IPS-NIHi11 (cell line): ENCODE data around the gene C18orf54.
A peak's percentile ranks its signal among the peaks of the same experiment; 100 is the strongest.
"Not testable (repeated sequence)": the region's sequence is repeated elsewhere in the genome, so short reads cannot be mapped to it uniquely, and the experiment has no call there.

ENCODE experiments used
- DNase-seq: peaks from one replicate; pipeline ENCODE4 v3.0.0; 2012; ENCODE audit warnings: mixed read lengths, low spot score

C18orf54 gene

DNA sequence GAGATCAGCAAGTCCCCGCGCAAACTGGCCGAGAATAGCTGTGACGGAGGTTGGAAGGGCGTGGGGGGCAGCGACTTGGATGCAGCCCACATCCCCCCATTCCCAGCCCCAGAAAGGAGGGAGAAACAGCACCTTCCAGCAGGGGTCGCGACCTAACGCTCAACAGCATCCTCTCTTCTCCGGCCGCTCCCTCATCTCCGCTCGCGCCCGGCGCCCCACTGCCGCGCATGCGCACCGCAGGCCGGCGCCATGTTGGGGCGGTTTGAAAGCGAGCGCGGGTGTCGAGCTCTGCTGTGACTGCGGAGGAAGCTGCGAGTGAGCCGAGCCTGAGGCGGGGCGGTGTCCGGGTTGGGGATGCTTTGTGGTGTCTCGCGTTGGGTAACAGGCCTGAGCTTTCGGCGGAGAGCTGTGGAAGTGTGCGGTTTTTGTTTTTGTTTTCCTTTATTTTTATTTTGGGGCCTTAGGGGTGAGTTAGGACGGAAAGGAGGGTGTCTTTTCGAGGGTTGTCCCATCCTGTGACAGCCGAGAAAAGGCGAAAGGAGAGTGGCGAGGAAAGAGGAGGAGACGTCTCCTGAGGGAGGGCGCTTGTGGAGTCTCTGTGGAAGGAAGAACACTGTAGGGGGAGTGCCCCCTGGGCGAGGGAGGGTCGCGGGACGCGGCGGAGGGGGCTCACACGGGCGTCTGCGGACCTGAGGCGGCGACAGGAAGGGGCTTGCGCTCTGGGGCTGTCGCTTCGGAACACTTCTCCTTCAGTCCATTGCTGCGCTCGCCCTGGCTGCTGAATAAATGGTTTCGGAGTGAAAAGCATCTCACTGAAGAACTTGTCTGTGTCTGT is at the start of gene C18orf54, which contains the start of gene STARD6:
C18orf54 (plus strand) TSS at position 247 of the 835 bp plus-strand sequence. CDS start 2,667 bp downstream, outside the sequence.
STARD6 (minus strand) TSS at position 199 of the 835 bp plus-strand sequence. CDS start 3,285 bp downstream, outside the sequence.
- peak; percentile 96 for DNase-seq

DNA sequence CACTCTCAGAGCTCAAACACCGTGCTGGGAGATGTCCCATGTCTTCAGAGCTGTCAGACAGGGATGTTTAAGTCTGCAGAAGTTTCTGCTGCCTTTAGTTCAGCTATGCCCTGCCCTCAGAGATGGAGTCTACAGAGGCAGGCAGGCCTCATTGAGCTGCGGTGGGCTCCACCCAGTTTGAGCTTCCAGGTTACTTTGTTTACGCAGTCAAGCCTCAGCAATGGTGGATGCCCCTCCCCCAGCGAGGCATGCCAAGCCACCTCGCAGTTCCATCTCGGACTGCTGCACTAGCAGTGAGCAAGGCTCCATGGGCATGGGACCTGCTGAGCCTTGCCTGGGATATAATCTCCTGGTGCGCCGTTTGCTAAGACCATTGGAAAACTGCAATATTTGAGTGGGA is 48.1 kb upstream of the C18orf54 start:
- DNase-seq: not testable (repeated sequence)

DNA sequence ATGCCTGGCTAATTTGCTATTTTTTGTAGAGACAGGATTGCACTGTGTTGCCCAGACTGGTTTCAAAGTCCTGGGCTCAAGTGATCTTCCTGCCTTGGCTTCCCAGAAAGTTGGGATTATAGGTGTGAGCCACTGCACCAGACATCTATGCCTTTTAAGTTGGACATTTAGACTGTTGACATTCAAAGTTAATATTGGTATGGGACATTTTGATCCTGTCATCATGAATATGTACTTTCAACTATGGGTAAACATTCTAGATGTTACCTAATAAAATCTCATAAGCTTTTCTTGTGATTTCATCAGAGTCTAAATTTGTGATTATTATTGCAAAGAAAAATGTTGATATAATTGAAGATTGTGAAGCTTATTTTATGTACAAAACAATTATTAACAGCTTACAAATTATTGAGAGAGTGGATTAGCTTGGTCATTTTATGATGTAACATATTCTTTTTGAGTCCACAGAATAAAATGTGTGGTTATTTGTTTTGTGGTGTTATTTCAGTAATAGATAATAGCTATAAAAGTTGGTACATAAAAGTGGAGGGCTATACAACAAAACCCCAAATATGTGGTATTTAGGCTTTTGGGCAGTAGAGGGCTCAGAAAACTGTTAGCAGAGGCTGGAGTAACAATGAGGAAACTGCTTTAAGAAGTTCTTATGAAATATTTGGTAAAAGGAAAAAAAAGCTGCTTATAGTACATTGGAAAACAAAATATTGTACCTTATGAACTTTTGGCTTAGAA is 41.5 kb upstream of the C18orf54 start:
- no peak for DNase-seq

DNA sequence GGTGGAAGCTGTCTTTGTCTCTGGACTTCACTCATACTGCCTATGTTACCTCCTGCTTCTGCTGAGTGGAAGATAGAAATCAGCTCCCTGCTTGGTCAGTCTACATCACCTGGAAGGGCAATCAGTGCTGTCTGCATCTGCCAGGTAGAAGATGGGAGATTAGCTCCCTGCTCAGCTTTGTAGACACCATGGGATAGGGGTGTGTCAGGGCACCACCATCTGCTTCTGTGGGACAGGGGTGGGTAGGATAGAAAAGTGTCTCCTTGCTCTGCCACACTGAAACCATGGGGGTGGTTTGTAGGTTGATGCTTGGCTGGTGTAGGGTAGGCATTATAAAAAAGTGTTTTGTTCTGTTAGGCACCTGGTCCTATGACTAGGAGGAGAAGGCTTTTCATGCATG is 34.1 kb upstream of the C18orf54 start:
- DNase-seq: no peak

DNA sequence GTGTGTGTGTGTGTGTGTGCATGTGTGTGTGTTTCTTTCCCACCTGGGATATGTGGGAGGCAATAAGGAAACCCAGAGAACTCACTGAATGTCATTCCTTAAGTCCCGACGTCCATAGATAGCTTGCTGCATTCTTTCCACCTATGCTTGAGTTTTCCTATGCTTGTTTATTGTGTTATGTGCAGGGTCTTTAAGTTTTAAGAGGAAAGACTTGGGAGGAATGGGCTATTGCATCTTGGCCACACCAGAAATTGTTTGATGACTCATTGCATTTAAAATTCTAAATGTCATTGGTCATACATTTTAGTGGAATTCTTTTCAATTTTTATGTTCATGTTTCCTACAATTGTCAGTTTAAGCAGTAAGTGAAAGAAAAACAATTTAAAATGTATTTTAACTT is 33.7 kb upstream of the C18orf54 start:
- no peak for DNase-seq

DNA sequence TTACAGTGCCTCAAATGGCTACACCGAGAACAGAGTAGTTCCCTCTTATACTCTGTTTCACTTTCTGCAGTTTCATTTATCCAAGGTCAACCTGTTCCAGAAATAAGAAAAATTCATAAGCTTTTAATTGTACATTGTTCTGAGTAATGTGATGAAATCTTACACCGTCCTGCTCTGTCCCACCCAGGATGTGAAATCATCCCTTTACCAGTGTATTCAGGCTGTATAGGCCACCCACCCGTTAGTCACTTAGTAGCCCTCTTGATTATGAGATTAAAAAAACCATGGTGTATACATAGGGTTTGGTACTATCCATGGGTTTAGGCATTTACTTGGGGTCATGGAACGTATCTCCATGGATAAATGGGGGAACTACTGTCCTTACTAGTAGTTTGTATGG is 29.9 kb upstream of the C18orf54 start:
- DNase-seq: no peak

DNA sequence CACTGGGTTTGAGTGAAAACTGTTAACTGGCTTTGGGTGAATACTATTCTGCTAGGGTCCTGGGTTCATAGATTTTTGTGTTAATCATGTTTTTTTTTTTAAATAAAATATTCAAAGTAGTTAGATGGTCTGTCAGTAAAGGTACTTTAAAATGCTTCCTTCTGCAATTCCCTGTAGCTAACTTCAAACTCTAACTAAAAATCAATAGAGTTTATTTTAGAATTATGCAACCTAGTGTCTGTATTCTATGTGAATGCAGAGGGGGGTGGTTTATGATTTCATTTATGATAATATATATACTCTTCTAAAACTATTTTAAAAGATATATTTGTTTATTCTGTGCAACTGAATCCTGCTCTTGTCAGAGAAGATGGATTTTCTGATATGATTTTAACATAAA is 27.9 kb upstream of the C18orf54 start:
- no peak for DNase-seq

DNA sequence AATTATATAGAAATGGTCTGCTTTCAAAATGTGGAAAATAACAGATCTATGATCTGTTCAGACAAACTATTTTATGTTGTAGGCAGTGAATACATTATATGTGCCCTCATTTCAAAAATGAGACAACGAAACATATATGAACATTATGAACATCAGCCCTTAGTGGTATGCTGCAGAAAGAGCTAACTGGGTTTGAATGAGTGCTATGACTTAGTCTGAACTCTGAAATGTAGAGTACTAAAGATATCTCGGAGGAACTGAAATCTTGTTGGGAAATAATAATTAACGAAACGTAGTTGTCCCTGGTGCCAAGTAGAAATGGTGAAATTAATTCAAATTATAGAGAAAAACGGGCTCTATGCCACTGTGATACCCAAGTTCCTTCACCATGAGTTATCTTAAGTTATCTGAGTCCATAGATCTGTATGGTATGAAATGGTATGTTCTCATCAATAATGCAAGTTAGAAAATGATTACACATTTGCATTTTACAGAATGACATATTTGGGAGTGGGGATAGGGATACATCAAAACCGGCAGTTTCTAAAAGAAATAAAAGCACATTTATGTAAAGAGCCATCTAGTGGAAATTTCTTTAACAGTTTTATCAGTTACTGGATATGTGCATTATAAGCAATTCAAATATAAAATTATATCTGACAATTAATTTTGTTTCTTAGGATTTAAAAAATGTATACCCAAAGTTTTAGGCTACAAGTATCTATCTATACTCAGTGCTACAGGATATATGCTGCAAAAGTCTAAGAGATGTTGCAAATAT is 26.7 kb upstream of the C18orf54 start:
- no peak for DNase-seq

DNA sequence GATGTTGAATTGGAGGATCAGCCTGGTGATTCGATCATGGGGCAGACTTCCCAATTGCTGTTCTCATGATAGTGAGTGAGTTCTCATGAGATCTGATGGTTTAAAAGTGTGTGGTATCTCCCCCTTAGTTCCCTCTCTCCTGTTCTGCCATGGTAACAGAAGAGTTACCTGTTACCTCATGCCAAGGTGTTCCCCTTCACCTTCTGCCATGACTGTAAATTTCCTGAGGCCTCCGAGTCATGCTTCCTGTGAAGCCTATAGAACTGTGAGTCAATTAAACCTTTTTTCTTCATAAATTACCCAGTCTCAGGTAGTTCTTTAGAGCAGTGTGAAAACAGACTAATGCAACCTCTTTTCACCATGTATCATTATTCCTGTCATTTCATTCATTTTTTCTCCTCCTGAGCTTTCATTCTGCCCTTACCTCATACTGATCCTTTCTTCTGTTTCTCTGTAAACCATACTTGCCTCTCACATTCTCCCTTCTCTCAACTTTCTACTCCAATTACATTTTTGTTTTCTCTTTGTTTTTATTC is 22.0 kb upstream of the C18orf54 start:
- no peak for DNase-seq

DNA sequence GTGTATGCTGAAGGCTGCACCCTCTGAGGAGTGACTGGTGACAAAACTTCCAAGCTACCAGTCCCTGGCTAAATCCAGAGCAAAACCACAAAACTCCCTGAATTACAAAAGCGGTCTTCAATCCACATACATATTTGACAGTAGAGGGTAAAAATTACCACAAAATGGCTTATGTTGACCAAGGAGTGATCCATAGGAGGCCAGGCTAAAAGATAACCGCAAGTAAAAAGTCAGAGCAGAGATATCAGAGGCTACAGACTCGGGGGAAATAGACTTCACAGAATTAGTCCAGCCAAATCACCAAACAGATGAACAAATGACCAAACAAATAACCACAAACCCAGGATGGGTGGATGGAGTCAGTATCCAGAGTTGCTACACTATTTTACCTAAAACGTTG is 19.5 kb upstream of the C18orf54 start:
- no peak for DNase-seq

DNA sequence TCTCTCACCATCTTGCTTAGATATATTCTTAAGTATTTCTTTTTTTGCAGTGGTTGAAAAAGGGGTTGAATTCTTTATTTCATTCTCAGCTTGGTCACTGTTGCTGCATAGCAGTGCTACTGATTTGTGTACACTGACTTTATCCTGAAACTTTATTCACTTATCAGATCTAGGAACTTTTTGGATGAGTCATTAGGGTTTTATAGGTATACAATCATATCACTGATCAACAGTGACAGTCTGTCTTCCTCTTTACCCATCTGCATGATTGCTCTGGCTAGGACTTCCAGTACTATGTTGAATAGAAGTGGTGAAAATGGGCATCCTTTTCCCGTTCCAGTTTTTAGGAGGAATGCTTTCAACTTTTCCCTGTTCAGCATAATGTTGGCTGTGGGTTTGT is 6.5 kb upstream of the C18orf54 start:
- no peak for DNase-seq

DNA sequence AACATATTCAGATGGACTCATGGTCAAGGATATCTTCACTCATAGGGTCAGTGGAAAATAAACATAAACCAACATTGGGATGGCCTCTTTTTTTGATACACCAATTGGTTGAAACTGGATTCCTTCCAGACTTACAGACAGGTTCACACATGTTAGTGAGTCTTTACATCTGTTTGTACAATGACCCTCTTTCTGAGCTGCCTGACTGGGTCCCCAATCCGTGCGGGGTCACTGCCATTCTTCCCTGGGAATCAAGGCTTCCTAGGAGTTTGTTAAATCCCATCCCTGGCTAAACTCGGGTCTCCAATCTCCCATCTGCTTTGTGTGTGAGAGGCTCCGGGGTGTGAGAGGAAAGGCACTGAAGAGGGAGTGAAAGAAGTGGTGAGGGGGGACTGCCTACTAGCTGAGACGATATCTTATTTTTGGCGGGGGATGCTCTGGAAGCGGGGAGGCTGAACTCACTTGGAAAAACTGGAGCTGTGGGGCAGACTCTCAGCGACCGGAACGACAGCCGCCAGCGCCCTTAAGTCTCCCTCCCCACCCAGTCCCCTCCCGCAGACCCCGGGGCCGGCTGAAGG is 535 bp upstream of the C18orf54 start:
- no peak for DNase-seq

DNA sequence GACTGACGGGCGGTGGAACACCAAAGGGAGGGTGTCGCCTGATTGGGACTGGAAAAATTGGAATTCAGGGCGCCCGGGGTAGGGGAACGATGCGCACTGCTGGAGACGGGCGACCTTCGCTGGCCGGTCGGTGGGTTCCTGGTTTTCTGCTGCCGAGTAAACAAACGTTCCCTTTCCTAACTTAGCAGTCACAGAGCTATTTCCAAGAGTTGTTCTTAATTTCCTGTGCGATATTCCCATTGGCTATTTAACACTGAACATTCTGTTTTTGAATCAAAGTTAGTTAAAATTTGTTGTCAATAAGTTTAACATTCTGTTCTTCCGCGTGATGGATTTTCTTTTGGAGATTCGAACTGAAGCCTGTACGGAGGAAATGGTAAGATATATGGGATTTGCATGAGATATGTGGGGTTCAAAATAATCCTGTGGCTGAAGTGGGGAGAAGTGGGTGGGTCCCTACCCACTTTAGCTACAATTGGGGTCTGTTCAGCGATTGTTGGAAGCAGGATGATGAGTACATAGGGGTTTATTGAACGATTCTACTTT is 862 bp downstream of the C18orf54 start:
- no peak for DNase-seq

DNA sequence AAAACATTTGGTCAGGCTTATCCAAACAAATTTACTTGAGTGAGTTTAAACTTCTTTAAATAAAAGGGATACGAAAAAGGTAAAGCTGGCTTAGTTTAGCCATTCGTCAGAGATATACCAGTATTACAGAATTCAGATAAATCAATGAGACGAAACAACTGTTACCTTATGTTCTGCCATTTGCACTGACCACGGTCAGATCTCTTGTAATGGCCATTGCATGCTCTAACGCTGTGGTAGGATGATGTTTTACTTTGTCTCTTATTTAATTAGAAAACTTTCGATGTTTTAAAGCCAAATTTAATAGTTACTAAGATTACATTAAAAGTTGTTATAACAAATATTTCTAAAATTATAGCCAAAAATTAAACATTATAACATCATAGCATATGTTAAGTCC is 1.5 kb downstream of the C18orf54 start:
- no peak for DNase-seq

DNA sequence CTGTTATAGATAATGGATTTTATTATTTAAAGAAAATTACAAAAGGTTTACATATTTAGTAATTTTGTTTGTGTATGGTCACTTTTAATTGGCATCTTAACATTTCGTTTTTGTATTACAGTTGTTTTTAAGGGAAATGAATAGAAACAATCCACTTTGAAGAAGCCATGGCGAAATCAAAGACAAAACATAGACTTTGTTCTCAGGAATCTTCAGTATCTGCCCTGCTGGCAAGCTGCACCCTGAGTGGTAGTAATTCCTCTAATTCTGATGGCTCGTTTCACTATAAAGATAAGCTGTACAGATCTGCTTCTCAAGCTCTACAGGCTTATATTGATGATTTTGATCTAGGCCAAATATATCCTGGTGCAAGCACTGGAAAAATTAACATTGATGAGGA is 2.7 kb downstream of the C18orf54 start:
- DNase-seq: no peak

DNA sequence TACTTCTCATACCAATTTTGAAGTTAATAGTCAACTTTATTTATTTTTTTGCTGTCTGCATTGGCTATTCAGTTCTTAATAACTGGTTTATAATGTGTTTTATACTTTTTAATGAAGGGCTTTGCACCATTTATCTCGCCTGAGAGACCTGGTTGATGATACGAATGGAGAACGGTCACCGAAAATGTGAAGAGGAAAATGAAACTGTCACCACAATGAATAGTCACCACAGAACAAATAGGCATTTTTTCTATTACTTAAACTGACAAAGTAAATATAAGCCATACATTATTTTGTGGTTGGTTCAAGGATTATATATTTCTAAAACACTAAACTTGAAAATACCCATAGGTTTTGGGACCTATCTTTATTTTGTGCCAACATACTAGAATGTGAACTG is 20.4 kb downstream of the C18orf54 start:
- no peak for DNase-seq

DNA sequence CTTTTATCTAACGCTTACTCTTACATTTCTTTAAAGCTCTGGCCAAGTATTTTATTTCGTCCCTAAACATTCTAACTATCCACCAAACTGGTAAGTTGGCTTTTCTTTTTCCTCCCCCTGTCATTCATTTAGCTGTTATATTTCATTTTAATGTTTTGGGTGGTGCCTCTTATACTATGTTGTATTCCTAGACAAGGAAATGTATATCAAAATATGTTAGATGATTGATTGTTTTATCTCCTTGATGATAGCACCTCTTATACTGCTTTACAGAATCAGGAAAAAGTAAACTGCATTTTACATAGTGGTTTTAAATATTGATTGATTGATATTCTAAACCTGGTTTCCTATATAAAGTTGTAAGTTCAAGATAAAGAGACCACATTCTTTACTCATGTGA is 23.9 kb downstream of the C18orf54 start:
- DNase-seq: no peak

DNA sequence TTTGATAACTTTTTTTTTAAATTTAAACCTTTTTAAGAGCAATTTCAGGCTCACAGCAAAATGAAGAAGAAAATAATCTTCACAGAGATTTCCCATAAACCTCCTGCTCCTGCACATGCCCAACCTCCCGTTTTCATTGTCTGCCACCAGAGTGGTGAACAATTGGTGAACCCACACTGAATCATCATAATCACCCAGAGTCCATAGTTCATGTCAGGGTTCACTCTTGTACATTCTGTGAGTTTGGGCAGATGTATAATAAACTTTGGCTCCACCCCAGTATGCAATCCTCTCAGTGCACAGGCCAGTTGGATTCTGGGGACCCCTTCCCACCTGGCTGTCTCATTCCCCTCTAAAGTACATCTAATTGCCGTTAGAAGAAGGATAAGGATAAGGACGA is 24.4 kb downstream of the C18orf54 start:
- DNase-seq: no peak

DNA sequence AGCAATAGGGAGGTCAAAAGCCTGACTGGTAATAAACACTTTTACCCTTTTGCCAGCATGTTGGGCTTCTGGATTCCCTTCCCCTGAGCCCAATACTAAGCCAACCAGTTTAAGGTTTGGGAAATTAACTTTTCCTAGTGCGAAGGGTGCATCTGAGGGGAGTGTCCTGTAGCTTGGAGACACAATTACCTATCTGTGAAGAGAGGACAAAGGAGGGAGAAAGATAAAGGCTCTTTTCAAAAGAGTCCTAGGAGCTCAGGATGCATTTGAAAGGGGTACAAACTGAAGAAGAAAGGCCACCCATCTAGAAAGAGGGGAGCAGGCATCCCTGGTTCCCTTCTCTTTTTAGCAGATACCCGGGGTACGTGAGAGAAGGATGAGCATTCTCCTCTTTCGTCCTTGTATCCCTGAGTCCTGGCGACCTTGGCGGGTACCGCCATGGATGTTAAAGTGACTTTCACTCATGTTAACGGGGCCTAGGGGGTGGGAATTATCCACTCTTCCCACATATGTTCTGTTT is 25.1 kb downstream of the C18orf54 start:
- peak; percentile 19 for DNase-seq

DNA sequence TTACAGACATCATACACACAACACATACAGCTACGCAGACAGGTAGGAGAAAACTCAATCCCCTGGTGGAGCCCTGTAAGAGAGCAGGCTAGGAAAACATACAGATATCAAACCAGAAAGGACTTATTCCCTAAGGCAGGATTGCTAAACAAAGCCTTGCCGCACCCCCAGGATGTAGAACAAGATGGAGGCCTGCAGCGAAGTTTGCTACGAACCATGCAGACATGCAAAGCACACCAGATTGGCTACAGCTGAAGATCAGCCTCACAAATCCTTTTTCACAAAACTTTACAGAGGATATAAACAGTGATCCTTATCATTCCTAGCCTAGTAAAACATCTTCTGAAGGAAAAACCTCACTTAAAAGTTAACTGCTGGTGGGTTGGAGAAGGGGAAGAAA is 28.3 kb downstream of the C18orf54 start:
- no peak for DNase-seq

DNA sequence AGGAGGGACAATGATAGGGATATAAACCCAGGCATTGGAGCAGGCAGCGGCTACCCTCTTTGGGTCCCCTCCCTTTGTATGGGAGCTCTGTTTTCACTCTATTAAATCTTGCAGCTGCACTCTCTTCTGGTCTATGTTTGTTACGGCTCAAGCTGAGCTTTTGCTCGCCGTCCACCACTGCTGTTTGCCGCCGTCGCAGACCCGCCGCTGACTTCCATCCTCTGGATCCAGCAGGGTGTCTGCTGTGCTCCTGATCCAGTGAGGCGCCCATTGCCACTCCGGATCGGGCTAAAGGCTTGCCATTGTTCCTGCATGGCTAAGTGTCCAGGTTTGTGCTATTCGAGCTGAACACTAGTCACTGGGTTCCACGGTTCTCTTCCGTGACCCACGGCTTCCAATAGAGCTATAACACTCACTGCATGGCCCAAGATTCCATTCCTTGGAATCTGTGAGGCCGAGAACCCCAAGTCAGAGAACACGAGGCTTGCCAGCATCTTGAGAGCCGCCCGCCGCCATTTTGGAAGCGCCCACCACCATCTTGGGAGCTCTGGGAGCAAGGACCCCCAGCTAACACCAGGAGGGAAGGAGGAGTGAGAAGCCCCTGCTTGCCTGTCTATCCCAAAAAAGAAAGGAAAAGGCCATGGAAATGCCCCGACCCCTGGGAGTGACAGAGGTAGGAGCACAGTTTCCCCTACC is 29.2 kb downstream of the C18orf54 start:
- DNase-seq: not testable (repeated sequence)
